K562 (cell line): Measurements from ENCODE around the gene CDH8. TPM values are rescaled to one million over a fixed set of nuclear protein-coding genes. Genes with fewer than 3 reads are reported as not detected.

Source experiments
- ATAC-seq: fragments of 200-7000 bp; cut with Tn5 transposase; 3 replicates; pipeline ENCODE4 v1.9.1; 2020; ENCODE audit warnings: moderate library complexity
- BruUV-seq: library from RNA; stranded (reverse); fragments of 400-500 nt; replicated peaks from 2 replicates; lab custom pipeline; 2021; lab: Mats Ljungman, UMichigan
- CTCF ChIA-PET: fragments of 300-600 bp; formaldehyde crosslinking; extraction: SDS; loops from one replicate; lab custom pipeline; 2021; ENCODE audit warnings: low intra/inter-chr PET ratio; lab: Yijun Ruan, JAX
- POLR2A ChIA-PET: fragments of 300-600, 350-650 bp; sonication (Branson Sonifier 250); formaldehyde crosslinking; extraction: SDS; loops from one replicate; lab custom pipeline; 2021; ENCODE audit warnings: antibody characterized with exemption, inconsistent platforms; lab: Yijun Ruan, JAX
- DNase-seq, 4 experiments: peaks; one replicate each; pipeline versions ENCODE4 v3.0.0 to v3.0.0-alpha.2; 2011 to 2018; ENCODE audit warnings: low spot score in 3 of 4, mixed read lengths in 3 of 4; ENCODE audit errors: extremely low read depth in 1 of 4
- FAIRE-seq: peaks from 2 replicates; lab custom pipeline; 2011; peaks lifted over from hg19 to GRCh38; lab: Jason Lieb, UNC
- H2AFZ ChIP-seq: 2 replicates; pipeline ENCODE4 v1.6.0; 2011; ENCODE audit warnings: low read depth, low read length, control low read depth, inconsistent platforms
- H3K27ac ChIP-seq: fragments of 200-600 bp; 3 replicates; pipeline ENCODE4 v1.8.0; 2011; ENCODE audit warnings: low read depth, mild to moderate bottlenecking, control low read depth, inconsistent platforms, low read length, moderate library complexity, mixed read lengths; ENCODE audit errors: extremely low read depth
- H3K27me3 ChIP-seq, 2 experiments: fragments of 300-600 bp in 1 of 2; 2 replicates in 1 of 2; 3 replicates in 1 of 2; pipeline versions ENCODE4 v1.6.0 to v1.8.0; 2011; ENCODE audit warnings: inconsistent platforms in 2 of 2, low read length in 2 of 2, mild to moderate bottlenecking in 1 of 2, mixed read lengths in 1 of 2, moderate library complexity in 1 of 2; ENCODE audit not compliant: control insufficient read depth in 2 of 2, insufficient read depth in 2 of 2
- H3K36me3 ChIP-seq: fragments of 300-600 bp; 3 replicates; pipeline ENCODE4 v1.8.0; 2011; ENCODE audit warnings: mild to moderate bottlenecking, low read length, inconsistent platforms; ENCODE audit not compliant: control insufficient read depth, insufficient read depth
- H3K4me1 ChIP-seq, 2 experiments: fragments of 200-600 bp in 1 of 2; replicated peaks in 1 of 2; 2 replicates in 1 of 2; 3 replicates in 1 of 2; pipeline versions ENCODE4 v1.5.1 to v1.8.0; 2011; ENCODE audit warnings: inconsistent platforms in 2 of 2, low read length in 2 of 2, mild to moderate bottlenecking in 1 of 2, mixed read lengths in 1 of 2, moderate library complexity in 1 of 2; ENCODE audit not compliant: control insufficient read depth in 2 of 2, insufficient read depth in 2 of 2
- H3K4me2 ChIP-seq: 2 replicates; pipeline ENCODE4 v1.6.1; 2011; ENCODE audit warnings: low read length, control low read depth, inconsistent platforms, mixed read lengths; ENCODE audit not compliant: insufficient read depth
- H3K4me3 ChIP-seq: fragments of 200-600 bp; sonication (generic), shearing (Covaris generic); 2 replicates; pipeline ENCODE4 v1.5.1; 2016; ENCODE audit warnings: control low read depth, inconsistent platforms
- H3K79me2 ChIP-seq: fragments of 200-600 bp; 3 replicates; pipeline ENCODE4 v1.8.0; 2011; ENCODE audit warnings: low read length, inconsistent platforms; ENCODE audit not compliant: control insufficient read depth, insufficient read depth
- H3K9ac ChIP-seq, 2 experiments: 2 replicates each; pipeline versions ENCODE4 v1.6.0 to v1.6.1; 2011; ENCODE audit warnings: low read depth in 2 of 2, low read length in 2 of 2, control low read depth in 1 of 2, inconsistent platforms in 1 of 2, mild to moderate bottlenecking in 1 of 2, mixed read lengths in 1 of 2; ENCODE audit not compliant: insufficient read depth in 1 of 2
- H3K9me1 ChIP-seq: one replicate; pipeline ENCODE4 v1.6.0; 2011; ENCODE audit warnings: inconsistent platforms, mild to moderate bottlenecking, low read length, moderate library complexity; ENCODE audit not compliant: control insufficient read depth, insufficient read depth
- H3K9me3 ChIP-seq: replicated peaks from 2 replicates; pipeline ENCODE4 v1.5.1; 2011; ENCODE audit warnings: low read depth, low read length, inconsistent platforms; ENCODE audit not compliant: control insufficient read depth, insufficient read depth
- H4K20me1 ChIP-seq: replicated peaks from 2 replicates; pipeline ENCODE4 v1.6.1; 2011; ENCODE audit warnings: low read length, inconsistent platforms, mixed read lengths; ENCODE audit not compliant: control insufficient read depth, insufficient read depth
- BHLHE40 ChIP-seq: IDR thresholded peaks from 2 replicates; pipeline ENCODE4 v1.6.1; 2011; ENCODE audit warnings: low read length, improper control_type of control experiment
- DACH1 ChIP-seq: fragments of 450-650 bp; IDR thresholded peaks from 2 replicates; pipeline ENCODE4 v1.6.1; 2018; ENCODE audit not compliant: partially characterized antibody
- ETS2 ChIP-seq: IDR thresholded peaks from 2 replicates; pipeline ENCODE4 v1.6.1; 2016; ENCODE audit warnings: borderline replicate concordance, missing genetic modification characterization, mild to moderate bottlenecking, moderate library complexity, missing compliant biosample characterization; ENCODE audit not compliant: poor library complexity, severe bottlenecking
- KHSRP ChIP-seq: fragments of 450-650 bp; IDR thresholded peaks from 2 replicates; pipeline ENCODE4 v1.6.1; 2017
- MECOM ChIP-seq: fragments of 250-450 bp; sonication (Bioruptor Pico); IDR thresholded peaks from 2 replicates; pipeline ENCODE4 v1.8.0; 2022; ENCODE audit warnings: inconsistent platforms
- NR3C1 ChIP-seq: sonication (generic); formaldehyde crosslinking; IDR thresholded peaks from 2 replicates; pipeline ENCODE4 v1.8.1; 2022; ENCODE audit warnings: missing genetic modification reagents
- PTRF ChIP-seq: fragments of 450-650 bp; IDR thresholded peaks from 2 replicates; pipeline ENCODE4 v1.6.1; 2016; ENCODE audit warnings: mild to moderate bottlenecking, missing genetic modification characterization, missing compliant biosample characterization
- PTTG1 ChIP-seq: fragments of 450-650 bp; IDR thresholded peaks from 2 replicates; pipeline ENCODE4 v1.6.1; 2016; ENCODE audit warnings: low read depth, mild to moderate bottlenecking, missing genetic modification characterization, missing compliant biosample characterization
- RB1 ChIP-seq: fragments of 450-650 bp; IDR thresholded peaks from 2 replicates; pipeline ENCODE4 v1.6.1; 2017; ENCODE audit warnings: low read depth, mild to moderate bottlenecking
- SRF ChIP-seq, 2 experiments: fragments of 250-450, 450-650 bp in 1 of 2; sonication (Bioruptor Pico) in 1 of 2; sonication (generic) in 1 of 2; formaldehyde crosslinking; IDR thresholded peaks; 2 replicates each; pipeline versions ENCODE4 v1.5.0 to v1.5.1; 2020 to 2022; ENCODE audit warnings: mild to moderate bottlenecking in 1 of 2, missing genetic modification reagents in 1 of 2
- ZNF124 ChIP-seq: sonication (generic); formaldehyde crosslinking; IDR thresholded peaks from 2 replicates; pipeline ENCODE4 v1.8.1; 2022; ENCODE audit warnings: missing genetic modification reagents
- ZNF436 ChIP-seq: fragments of 250-450, 450-650 bp; sonication (Bioruptor Pico); formaldehyde crosslinking; IDR thresholded peaks from 2 replicates; pipeline ENCODE4 v1.7.0; 2020; ENCODE audit warnings: mild to moderate bottlenecking
- ZNF561 ChIP-seq: fragments of 450-650 bp; formaldehyde crosslinking; conservative IDR thresholded peaks from 2 replicates; pipeline ENCODE4 v1.4.0; 2020; ENCODE audit warnings: mild to moderate bottlenecking, moderate library complexity
- ZNF76 ChIP-seq: fragments of 250-450 bp; sonication (Bioruptor Pico); IDR thresholded peaks from 2 replicates; pipeline ENCODE4 v1.4.0; 2020; ENCODE audit warnings: mild to moderate bottlenecking, moderate library complexity, borderline replicate concordance
- WGBS: fragments of 100-300 bp; shearing (Covaris generic); methylation state at CpG from one replicate; pipeline ENCODE4 v1.1.6; 2016; ENCODE audit warnings: low coverage, mixed read lengths; ENCODE audit not compliant: insufficient coverage; ENCODE audit errors: missing lambda C conversion rate; 5-methylcytosine and 5-hydroxymethylcytosine counted together
- in situ Hi-C: fragments of 300-500 bp; cut with MboI; formaldehyde crosslinking; loops from 4 replicates; pipeline ENCODE4 v1.15.0; 2018; ENCODE audit warnings: inconsistent platforms, mixed read lengths
- intact Hi-C: fragments of 100-400 bp; cut with micrococcal nuclease; formaldehyde crosslinking; loops from 2 replicates; pipeline ENCODE4 v1.14.2; 2022
- polyA plus RNA-seq, 8 experiments: library from polyadenylated mRNA; depleted of rRNA in 4 of 8; stranded (reverse) in 5 of 8; unstranded in 3 of 8; fragments of >200 nt; fragmentation: Nextera tagmentation in 2 of 8; fragmentation: Illumina TruSeq in 1 of 8; extraction: Ambion mirVana in 2 of 8; extraction: Trizol in 1 of 8; gene quantifications; 2 replicates each; pipeline versions ENCODE4 v1.2.1 to v1.2.3, GENCODE V29; 2011 to 2014; ENCODE audit warnings: inconsistent platforms in 1 of 8, missing spikeins in 1 of 8
- total RNA-seq, 7 experiments: library from RNA; depleted of rRNA in 6 of 7; stranded (reverse); fragments of >200 nt in 6 of 7; fragmentation: Illumina TruSeq in 2 of 7; extraction: Trizol in 2 of 7; gene quantifications; 2 replicates each; pipeline versions ENCODE4 v1.2.1 to v1.2.3, GENCODE V29; 2011 to 2021; ENCODE audit warnings: low replicate concordance in 1 of 7
- TF ChIP-seq, protein P1 (sequence below): conservative IDR thresholded peaks from 2 replicates; pipeline ENCODE4 v1.6.1; 2011; ENCODE audit warnings: low read depth, mild to moderate bottlenecking, low read length; ENCODE audit not compliant: control insufficient read depth
- TF ChIP-seq, protein P2 (sequence below): sonication (generic); formaldehyde crosslinking; IDR thresholded peaks from 2 replicates; pipeline ENCODE4 v1.8.0; 2023; ENCODE audit warnings: mild to moderate bottlenecking, missing genetic modification reagents
- TF ChIP-seq, protein P3 (sequence below): fragments of 450-650 bp; formaldehyde crosslinking; IDR thresholded peaks from 2 replicates; pipeline ENCODE4 v1.4.0; 2020; ENCODE audit warnings: mild to moderate bottlenecking, mixed read lengths

Gene CDH8
- total and polyA plus RNA-seq, 9 of the 15 experiments (the other 6 are each of a cell fraction or from before 2014, with no cell fraction given) = 0.22 to 1.4 (median 0.42) TPM; not detected in 4

DNA sequence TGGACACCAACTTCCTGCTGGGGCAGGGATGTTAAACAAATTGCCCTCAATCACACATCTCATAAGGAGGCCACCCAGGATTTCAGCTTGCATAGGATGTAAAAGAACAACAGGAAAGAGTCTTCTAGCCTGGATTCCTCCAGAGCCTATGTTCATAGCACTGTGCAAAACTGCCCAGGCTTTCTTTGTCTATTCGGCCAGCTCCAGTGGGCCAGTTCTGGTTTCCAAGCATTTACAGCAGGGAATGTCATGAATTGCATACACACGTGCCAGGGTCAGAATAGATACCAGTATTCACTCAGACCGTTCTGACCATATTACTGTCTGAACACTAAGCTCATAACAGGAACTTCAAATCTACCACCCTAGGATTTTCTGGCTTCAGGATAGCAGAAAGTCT lies 273.2 kb downstream of the CDH8 start:
- 2% methylated on average over 3 of the region's 3 CpGs for WGBS
- no peaks in the 10 kb centered on the region for H3K9me3 ChIP-seq
- CTCF ChIA-PET = no interaction called here

More for the DNA sequence above, 273.2 kb downstream of the CDH8 start:
- TF ChIP-seq ZNF124 (CRISPR knock-in tag) (no peak), PTRF (tag) (no peak), RB1 (no peak), ETS2 (tag) (no peak), ZNF76 (CRISPR knock-in tag) (no peak), ZNF561 (CRISPR knock-in tag) (no peak), KHSRP (no peak), PTTG1 (tag) (no peak), NR3C1 (CRISPR knock-in tag) (no peak), MECOM (CRISPR knock-in tag) (no peak), ZNF436 (CRISPR knock-in tag) (no peak), BHLHE40 (no peak), SRF (CRISPR knock-in tag; IDR thresholded peaks at IDR 0.05) (no peak), DACH1 (no peak)
- TF ChIP-seq, protein P1, sequence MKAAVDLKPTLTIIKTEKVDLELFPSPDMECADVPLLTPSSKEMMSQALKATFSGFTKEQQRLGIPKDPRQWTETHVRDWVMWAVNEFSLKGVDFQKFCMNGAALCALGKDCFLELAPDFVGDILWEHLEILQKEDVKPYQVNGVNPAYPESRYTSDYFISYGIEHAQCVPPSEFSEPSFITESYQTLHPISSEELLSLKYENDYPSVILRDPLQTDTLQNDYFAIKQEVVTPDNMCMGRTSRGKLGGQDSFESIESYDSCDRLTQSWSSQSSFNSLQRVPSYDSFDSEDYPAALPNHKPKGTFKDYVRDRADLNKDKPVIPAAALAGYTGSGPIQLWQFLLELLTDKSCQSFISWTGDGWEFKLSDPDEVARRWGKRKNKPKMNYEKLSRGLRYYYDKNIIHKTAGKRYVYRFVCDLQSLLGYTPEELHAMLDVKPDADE = no peak
- TF ChIP-seq, protein P2, sequence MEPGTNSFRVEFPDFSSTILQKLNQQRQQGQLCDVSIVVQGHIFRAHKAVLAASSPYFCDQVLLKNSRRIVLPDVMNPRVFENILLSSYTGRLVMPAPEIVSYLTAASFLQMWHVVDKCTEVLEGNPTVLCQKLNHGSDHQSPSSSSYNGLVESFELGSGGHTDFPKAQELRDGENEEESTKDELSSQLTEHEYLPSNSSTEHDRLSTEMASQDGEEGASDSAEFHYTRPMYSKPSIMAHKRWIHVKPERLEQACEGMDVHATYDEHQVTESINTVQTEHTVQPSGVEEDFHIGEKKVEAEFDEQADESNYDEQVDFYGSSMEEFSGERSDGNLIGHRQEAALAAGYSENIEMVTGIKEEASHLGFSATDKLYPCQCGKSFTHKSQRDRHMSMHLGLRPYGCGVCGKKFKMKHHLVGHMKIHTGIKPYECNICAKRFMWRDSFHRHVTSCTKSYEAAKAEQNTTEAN (CRISPR knock-in tag) = no peak
- TF ChIP-seq, protein P3, sequence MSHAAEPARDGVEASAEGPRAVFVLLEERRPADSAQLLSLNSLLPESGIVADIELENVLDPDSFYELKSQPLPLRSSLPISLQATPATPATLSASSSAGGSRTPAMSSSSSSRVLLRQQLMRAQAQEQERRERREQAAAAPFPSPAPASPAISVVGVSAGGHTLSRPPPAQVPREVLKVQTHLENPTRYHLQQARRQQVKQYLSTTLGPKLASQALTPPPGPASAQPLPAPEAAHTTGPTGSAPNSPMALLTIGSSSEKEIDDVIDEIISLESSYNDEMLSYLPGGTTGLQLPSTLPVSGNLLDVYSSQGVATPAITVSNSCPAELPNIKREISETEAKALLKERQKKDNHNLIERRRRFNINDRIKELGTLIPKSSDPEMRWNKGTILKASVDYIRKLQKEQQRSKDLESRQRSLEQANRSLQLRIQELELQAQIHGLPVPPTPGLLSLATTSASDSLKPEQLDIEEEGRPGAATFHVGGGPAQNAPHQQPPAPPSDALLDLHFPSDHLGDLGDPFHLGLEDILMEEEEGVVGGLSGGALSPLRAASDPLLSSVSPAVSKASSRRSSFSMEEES (CRISPR knock-in tag) = no peak
- Histone ChIP-seq H2AFZ (no peak overlapping the region), H3K36me3 (no peaks in the 10 kb centered on the region), H3K4me1 (no peaks in the 10 kb centered on the region), H3K27me3 (no peaks in the 10 kb centered on the region), H3K79me2 (no peaks in the 10 kb centered on the region), H3K9me1 (no peaks in the 10 kb centered on the region), H3K4me3 (no peak overlapping the region), H3K4me2 (no peak overlapping the region), H3K27ac (no peak overlapping the region), H3K9ac (no peak overlapping the region), H4K20me1 (no peaks in the 10 kb centered on the region)
- in situ Hi-C loops (no loop called here), intact Hi-C loops (no loop called here)
- FAIRE-seq (no peak), ATAC-seq (no peak), DNase-seq (no peak)
- POLR2A ChIA-PET = no interaction called here
- BruUV-seq = no TSS peak
